AG09319 (cell line): ENCODE measurements around the gene CAP2.

Experiments
- DNase-seq: peaks from one replicate; pipeline ENCODE4 v3.0.0-alpha.2; 2010; ENCODE audit warnings: low read depth; ENCODE audit errors: extremely low read depth
- CTCF ChIP-seq: IDR thresholded peaks from 2 replicates; pipeline ENCODE4 v1.5.1; 2011; ENCODE audit warnings: low read depth, mild to moderate bottlenecking, inconsistent platforms, low read length, moderate library complexity

CAP2 gene

GRCh38 chr6:17456711-17457110 lies 63.3 kb downstream of the CAP2 start:
- no peak for DNase-seq
- TF ChIP-seq CTCF = no peak

- no peak for DNase-seq
Measured at GRCh38 chr6:17457405-17457804, 64.0 kb downstream of the CAP2 start.

GRCh38 chr6:17457956-17458355 lies 64.6 kb downstream of the CAP2 start:
- no peak for DNase-seq
- no peak for TF ChIP-seq CTCF

More at GRCh38 chr6:17457405-17457804, 64.0 kb downstream of the CAP2 start:
- no peak for TF ChIP-seq CTCF

GRCh38 chr6:17458966-17459365 lies 65.6 kb downstream of the CAP2 start:
- no peak for TF ChIP-seq CTCF
- DNase-seq = no peak

GRCh38 chr6:17460862-17461261 lies 67.5 kb downstream of the CAP2 start:
- no peak for DNase-seq
- no peak for TF ChIP-seq CTCF

GRCh38 chr6:17466147-17466546 lies 72.8 kb downstream of the CAP2 start:
- DNase-seq = no peak
- no peak for TF ChIP-seq CTCF

- no peak for TF ChIP-seq CTCF
- no peak for DNase-seq
Measured at GRCh38 chr6:17466707-17467106, 73.3 kb downstream of the CAP2 start.
